Measurements from ENCODE around the gene USP36. TPM values are rescaled to one million over a fixed set of nuclear protein-coding genes. Genes with fewer than 3 reads are reported as not detected.
"Not testable (repeated sequence)": the region's sequence is repeated elsewhere in the genome, so short reads cannot be mapped to it uniquely, and the experiment has no call there.

The USP36 gene
- total and polyA plus RNA-seq, 4 donors, result 8.0 to 20.7 (median 10.5) TPM

GRCh38 chr17:78876954-78877517, 36.4 kb upstream of the USP36 start:
- not testable (repeated sequence) for H3K4me3 ChIP-seq (ENCODE audit: low read depth in 1 of 3, low read length in 3 of 3); H3K4me1 ChIP-seq (ENCODE audit: control insufficient read depth in 4 of 4, insufficient read depth in 4 of 4, low read length in 3 of 4); H3K27me3 ChIP-seq (ENCODE audit: control insufficient read depth in 4 of 4, insufficient read depth in 4 of 4, low read length in 3 of 4); H3K9me3 ChIP-seq (ENCODE audit: control insufficient read depth in 4 of 4, low read length in 3 of 4); H3K36me3 ChIP-seq (ENCODE audit: control insufficient read depth in 4 of 4, insufficient read depth in 3 of 4, low read depth in 1 of 4, low read length in 3 of 4); DNase-seq (ENCODE audit: low spot score); H3K27ac ChIP-seq (ENCODE audit: low read depth in 1 of 2, low read length in 2 of 2); H3K9ac ChIP-seq (ENCODE audit: low read depth in 1 of 2, low read length in 2 of 2)
- WGBS, result 95% methylated on average over 8 of the region's 8 CpGs

GRCh38 chr17:78876094-78876597, 35.5 kb upstream of the USP36 start:
- no peak for DNase-seq (ENCODE audit: low spot score)
- WGBS, result 67% methylated on average over 7 of the region's 7 CpGs
- no peaks in the 10 kb centered on the region for H3K9me3 ChIP-seq (ENCODE audit: control insufficient read depth in 4 of 4, low read length in 3 of 4)
- H3K9ac ChIP-seq (ENCODE audit: low read depth in 1 of 2, low read length in 2 of 2), result no peak overlapping the region
- H3K36me3 ChIP-seq (ENCODE audit: control insufficient read depth in 4 of 4, insufficient read depth in 3 of 4, low read depth in 1 of 4, low read length in 3 of 4), result no peaks in the 10 kb centered on the region
- no peak overlapping the region for H3K27ac ChIP-seq (ENCODE audit: low read depth in 1 of 2, low read length in 2 of 2)
- TF ChIP-seq TAF1 (conservative IDR thresholded peaks at IDR 0.05) (no peak), YY1 (IDR thresholded peaks at IDR 0.05) (no peak), GABPA (IDR thresholded peaks at IDR 0.05 in 1 of 2, conservative IDR thresholded peaks at IDR 0.05 in 1 of 2) (no peak), ZBTB33 (IDR thresholded peaks at IDR 0.05) (no peak), JUND (IDR thresholded peaks at IDR 0.05) (no peak), MAX (IDR thresholded peaks at IDR 0.05) (no peak)
- no peak overlapping the region for H3K4me3 ChIP-seq (ENCODE audit: low read depth in 1 of 3, low read length in 3 of 3)
- H3K27me3 ChIP-seq (ENCODE audit: control insufficient read depth in 4 of 4, insufficient read depth in 4 of 4, low read length in 3 of 4), result no peaks in the 10 kb centered on the region
- H3K4me1 ChIP-seq (ENCODE audit: control insufficient read depth in 4 of 4, insufficient read depth in 4 of 4, low read length in 3 of 4), result peaks cover 0 to 3% (median 0%) of the 10 kb centered on the region in 4 donors

GRCh38 chr17:78875363-78876093, 34.9 kb upstream of the USP36 start:
- no peaks in the 10 kb centered on the region for H3K36me3 ChIP-seq (ENCODE audit: control insufficient read depth in 4 of 4, insufficient read depth in 3 of 4, low read depth in 1 of 4, low read length in 3 of 4)
- H3K9me3 ChIP-seq (ENCODE audit: control insufficient read depth in 4 of 4, low read length in 3 of 4), result no peaks in the 10 kb centered on the region
- no peak overlapping the region for H3K9ac ChIP-seq (ENCODE audit: low read depth in 1 of 2, low read length in 2 of 2)
- no peaks in the 10 kb centered on the region for H3K27me3 ChIP-seq (ENCODE audit: control insufficient read depth in 4 of 4, insufficient read depth in 4 of 4, low read length in 3 of 4)
- no peak for DNase-seq (ENCODE audit: low spot score)
- H3K27ac ChIP-seq (ENCODE audit: low read depth in 1 of 2, low read length in 2 of 2), result no peak overlapping the region
- H3K4me3 ChIP-seq (ENCODE audit: low read depth in 1 of 3, low read length in 3 of 3), result no peak overlapping the region
- TF ChIP-seq ZBTB33 (IDR thresholded peaks at IDR 0.05) (no peak), TAF1 (conservative IDR thresholded peaks at IDR 0.05) (no peak), HNF4G (IDR thresholded peaks at IDR 0.05) (no peak), FOXA2 (IDR thresholded peaks at IDR 0.05) (no peak), GABPA (IDR thresholded peaks at IDR 0.05 in 1 of 2, conservative IDR thresholded peaks at IDR 0.05 in 1 of 2) (no peak), NR2F2 (IDR thresholded peaks at IDR 0.05) (no peak), RXRA (IDR thresholded peaks at IDR 0.05) (no peak), REST (IDR thresholded peaks at IDR 0.05) (no peak)
- peaks cover 0 to 3% (median 0%) of the 10 kb centered on the region in 4 donors for H3K4me1 ChIP-seq (ENCODE audit: control insufficient read depth in 4 of 4, insufficient read depth in 4 of 4, low read length in 3 of 4)
- WGBS, result 73% methylated on average over 9 of the region's 9 CpGs
